GM18502 (cell line): ENCODE measurements around the gene CST4.
"Not testable (repeated sequence)": the region's sequence is repeated elsewhere in the genome, so short reads cannot be mapped to it uniquely, and the experiment has no call there.

ENCODE experiments used
- ATAC-seq: cut with Tn5 transposase; IDR thresholded peaks from one replicate; pipeline ENCODE4 v1.9.1; 2021; ENCODE audit warnings: mild to moderate bottlenecking; ENCODE audit not compliant: unreplicated experiment, poor library complexity

Gene CST4

GRCh38 chr20:23645575-23645974 is 43.3 kb downstream of the CST4 start:
- no peak for ATAC-seq

DNA sequence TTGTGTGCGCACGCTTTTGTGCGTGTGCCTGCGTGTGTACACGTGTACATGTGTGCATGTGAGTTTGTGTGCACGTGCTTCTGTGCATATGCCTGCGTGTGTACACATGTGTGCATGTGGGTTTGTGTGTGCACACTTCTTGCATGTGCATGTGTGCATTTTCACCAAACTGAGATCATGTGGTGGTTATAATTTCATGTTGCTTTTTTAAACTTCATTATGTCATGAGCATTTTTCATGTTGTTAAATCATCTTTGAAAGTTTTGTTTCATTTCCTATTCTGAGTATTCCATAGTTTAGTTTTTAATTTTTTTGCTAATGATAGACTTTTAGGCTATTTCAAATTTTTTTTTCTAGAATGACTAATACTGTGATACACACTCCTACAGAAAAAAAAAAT is 44.7 kb downstream of the CST4 start:
- ATAC-seq, result no peak

- no peak for ATAC-seq
Measured at GRCh38 chr20:23643659-23644058, 45.2 kb downstream of the CST4 start.

DNA sequence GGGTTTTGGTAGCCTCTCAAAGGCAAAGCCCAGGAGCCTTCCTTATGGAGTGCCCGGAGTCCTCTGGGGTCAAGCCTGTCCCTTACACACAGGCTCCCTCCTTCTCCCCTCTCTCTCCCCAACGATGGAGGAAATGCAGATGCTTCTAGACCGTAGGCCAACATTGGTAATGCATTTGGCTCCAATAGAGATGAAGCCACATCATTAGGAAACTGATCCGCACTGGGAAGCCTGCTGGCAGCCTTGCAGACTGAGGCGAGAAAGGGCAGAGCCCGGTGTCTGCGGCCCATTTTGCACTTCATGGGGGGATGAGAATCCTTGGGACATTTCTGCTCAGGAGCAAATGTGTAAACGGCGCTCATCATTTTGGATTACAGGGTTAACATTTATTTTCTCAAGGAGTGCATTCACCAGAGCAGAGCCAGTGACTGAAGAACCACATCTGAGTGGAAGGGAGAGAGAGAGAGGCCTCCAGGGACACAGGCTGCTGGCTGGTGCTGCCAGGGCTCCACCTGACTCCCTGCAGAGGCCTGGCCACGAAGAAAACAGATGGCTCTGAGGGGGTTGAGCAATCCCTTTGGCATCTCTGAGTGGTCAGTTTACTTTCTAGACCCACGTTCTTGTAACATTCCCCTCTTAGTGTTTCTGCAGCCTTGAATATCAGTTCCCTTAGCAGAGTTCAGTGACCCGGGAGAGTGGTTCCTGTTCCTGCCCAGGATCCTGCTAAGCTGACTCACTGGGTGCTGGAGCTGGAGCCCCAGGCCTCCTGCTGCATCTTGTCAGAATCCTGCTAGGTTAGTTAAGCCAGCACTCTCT is 46.7 kb downstream of the CST4 start:
- ATAC-seq, result no peak

DNA sequence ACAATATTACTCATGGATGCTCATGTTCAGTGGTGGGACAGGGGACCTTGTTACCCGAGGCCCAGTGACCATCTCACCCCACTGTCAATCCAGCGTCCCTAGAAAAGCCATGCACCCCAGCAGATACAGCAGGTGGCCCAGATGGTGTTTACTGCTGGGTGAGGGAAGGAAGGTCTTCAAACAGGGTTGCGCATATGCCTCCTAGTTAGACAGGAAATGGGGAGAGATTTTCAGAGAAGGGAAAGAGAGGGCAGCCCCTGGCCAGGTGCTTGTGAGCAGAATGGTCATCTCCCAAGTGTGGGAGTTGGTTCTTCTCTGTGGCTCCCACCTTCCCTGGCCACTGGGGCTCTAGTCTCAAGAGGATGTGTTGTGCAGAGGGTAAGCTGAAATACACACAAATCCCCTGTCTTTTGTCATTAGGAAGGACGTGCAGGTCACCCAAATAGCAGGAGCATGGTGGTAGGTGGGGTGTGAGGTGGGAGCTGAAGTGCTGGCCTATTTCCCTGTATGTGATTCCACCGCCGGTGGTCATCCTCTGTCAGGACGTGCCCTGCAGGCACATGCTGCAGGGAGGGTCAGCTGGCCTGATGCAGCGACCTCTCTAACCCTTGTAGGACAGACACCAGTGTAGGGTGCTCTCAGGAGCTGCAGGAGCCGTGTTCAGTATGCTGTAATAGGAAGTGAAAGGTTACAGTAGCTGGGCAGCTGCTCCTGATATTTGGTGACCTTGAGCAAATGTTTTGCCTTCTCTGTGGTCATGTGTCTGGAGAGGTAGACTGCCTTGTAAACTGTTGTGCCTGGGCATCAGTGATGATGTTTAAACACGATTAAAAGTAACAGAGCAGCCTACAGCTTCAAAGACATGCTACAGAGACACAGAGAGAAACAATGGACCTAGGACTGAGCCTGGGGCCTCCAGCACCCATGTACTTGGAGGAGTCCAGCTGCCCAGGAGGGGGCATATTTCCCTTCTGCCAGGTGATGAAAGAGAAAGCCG is 47.9 kb downstream of the CST4 start:
- no peak for ATAC-seq

- no peak for ATAC-seq
Measured at GRCh38 chr20:23640018-23640601, 48.7 kb downstream of the CST4 start.

DNA sequence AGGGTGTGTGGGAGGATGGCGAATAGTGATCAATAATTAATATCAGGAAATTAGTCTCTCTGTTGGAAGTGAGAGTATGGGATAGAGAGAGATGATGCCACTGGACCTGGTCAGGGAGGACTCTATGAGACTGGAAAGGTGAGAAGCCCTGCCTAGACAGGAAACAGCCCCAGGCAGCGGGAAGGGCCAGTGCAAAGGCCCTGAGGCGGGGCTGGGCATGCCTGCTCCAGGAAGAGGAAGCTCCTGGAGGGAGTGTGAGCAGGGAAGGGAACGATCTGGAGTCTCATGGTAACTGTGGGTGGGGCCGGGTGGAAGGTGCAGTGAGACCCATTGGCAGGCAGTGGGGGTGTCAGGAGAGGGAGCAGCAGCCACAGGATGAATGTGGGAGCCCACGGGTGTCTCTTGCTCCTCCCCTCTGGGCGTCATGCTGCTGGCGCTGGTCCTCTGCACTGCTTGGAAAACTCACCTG is 49.3 kb downstream of the CST4 start:
- no peak for ATAC-seq

GRCh38 chr20:23638309-23638708 is 50.5 kb downstream of the CST4 start:
- ATAC-seq, result no peak

DNA sequence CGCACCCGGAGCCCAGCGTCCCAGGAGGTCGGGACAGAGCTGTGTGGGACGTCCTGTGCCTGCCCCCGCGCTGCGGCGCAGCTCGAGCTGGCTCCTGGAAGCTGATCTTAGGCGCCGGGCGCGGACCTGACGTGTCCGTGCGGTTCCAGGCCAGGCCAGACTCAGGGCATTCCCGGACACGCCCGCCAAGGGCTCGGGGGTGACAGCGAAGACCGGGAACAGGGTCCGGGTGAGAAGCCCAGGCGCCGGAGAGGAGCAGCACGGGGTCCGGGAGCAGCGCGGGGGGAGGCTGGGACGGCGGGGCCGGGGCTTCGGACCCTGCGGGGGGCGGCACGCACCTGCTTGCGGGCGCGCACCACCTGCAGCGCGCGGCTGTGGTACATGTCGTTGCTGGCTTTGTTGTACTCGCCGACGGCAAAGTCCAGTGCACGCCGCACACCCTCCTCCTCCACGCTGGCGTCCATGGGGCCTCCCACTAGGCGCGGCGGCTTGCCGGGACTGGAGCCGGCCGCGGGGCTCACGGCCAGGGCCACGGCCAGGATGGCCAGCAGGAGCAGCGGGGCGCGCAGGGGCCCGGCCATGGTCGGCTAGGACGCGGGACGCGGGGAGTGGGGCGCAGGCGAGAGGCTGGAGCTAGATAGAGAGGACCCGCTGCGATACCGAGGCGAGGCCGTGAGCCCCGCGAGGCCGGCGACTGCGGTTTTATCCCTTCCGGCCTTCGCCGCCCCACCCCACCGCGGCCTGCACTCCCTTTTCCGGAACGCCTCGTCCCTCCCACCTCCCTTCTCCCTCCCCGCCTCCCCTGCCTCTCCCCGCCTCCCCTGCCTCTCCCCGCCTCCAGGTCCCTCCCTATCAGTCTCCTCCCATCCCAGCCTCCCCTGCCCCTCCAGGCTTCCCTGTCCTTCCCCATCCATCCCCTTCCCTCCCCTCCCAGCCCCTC is 51.3 kb downstream of the CST4 start, which contains the start of gene CST3:
CST3 (minus strand) TSS at position 674 of the 940 bp plus-strand sequence; CDS start at position 581, 93 bp downstream.
- ATAC-seq, result peak; percentile 60

DNA sequence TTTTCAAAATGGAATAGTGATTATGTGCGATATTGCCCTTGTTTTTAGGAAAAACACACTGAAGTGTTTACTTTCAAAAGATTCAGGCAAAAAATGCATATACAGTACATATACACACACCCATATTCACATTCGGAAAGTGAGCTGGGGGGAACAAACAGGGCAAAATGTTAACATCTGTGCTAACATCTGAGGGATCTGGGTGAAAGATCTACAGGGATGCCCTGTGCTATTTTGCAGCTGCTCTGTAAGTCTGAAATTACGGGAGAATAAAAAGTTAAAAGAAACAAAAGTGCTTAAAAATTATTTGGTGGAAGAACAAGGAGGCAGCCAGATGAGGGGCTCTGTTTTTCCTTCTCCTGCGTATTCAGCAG is 51.9 kb downstream of the CST4 start:
- ATAC-seq, result no peak

DNA sequence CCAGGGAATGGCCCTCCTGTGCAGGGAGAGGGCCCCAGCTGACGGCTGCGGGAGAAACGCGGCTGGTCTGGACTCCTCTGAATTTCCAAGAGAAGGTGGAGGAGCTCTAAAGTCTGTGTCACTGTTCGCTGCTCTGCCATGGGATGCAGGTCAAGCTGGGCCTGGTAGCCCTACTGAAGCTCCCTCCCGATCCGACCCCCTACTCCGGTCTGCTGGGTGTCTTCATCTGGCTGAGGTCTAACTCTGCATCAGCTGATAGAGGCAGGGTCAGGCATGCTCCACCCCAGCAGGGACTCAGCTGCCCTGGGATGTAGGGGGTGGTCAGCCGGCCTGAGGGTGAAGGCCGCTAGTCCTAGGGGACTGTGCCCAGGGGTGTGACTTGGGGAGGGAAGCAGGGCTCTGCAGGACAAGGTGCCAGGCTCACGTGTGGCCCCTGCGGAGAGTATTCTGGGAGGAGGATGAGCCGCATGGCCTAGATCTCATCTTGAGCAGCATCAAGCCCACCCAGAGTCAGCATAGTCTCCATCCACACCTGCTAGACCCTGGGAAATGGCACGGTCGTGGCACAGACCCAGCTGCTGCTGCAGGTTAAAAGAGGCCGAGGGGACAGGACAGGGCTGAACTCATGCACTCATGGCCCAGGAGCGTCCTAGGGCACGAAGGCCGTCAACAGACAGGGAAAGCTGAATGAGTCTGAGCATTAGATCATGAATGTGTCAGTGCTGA is 52.5 kb downstream of the CST4 start:
- no peak for ATAC-seq

DNA sequence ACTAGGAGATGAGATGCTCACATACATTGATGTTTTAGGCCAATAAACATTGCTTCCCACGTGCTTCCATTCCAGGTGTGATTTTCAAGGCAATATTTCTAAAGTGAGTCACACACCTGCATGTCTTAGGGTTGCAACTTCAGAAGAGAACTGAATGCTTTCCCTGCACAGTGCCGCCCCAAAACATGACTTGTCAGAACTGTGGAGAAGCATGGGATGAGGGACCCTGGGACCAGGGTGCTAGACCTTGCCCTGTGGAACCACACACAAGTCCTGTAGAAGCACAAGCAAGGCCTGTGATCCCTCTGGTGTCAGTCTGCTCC is 53.1 kb downstream of the CST4 start:
- not testable (repeated sequence) for ATAC-seq
